HEK293 (cell line): ENCODE data around the gene COL24A1.

ENCODE experiments used
- CTCF ChIP-seq: fragments of 450-650 bp; formaldehyde crosslinking; IDR thresholded peaks from 2 replicates; pipeline ENCODE4 v1.5.1; 2016; ENCODE audit warnings: missing biosample characterization, missing genetic modification characterization
- GLI4 ChIP-seq: fragments of 450-650 bp; formaldehyde crosslinking; IDR thresholded peaks from 2 replicates; pipeline ENCODE4 v1.5.1; 2016; ENCODE audit warnings: missing biosample characterization, missing genetic modification characterization
- OSR2 ChIP-seq: fragments of 450-650 bp; formaldehyde crosslinking; IDR thresholded peaks from 2 replicates; pipeline ENCODE4 v1.5.1; 2016; ENCODE audit warnings: missing biosample characterization, missing genetic modification characterization
- ZFP37 ChIP-seq: fragments of 450-650 bp; formaldehyde crosslinking; IDR thresholded peaks from 2 replicates; pipeline ENCODE4 v1.5.1; 2016; ENCODE audit warnings: missing biosample characterization, missing genetic modification characterization
- ZNF214 ChIP-seq: fragments of 450-650 bp; formaldehyde crosslinking; IDR thresholded peaks from 2 replicates; pipeline ENCODE4 v1.5.1; 2017; ENCODE audit warnings: missing biosample characterization, mild to moderate bottlenecking, missing genetic modification characterization, borderline replicate concordance
- ZNF580 ChIP-seq: fragments of 450-650 bp; formaldehyde crosslinking; IDR thresholded peaks from 2 replicates; pipeline ENCODE4 v1.5.1; 2016; ENCODE audit warnings: missing biosample characterization, missing genetic modification characterization
- TF ChIP-seq, protein P1 (sequence below): fragments of 450-650 bp; formaldehyde crosslinking; IDR thresholded peaks from 2 replicates; pipeline ENCODE4 v1.5.1; 2016; ENCODE audit warnings: missing biosample characterization, missing genetic modification characterization
- TF ChIP-seq, protein P2 (sequence below): fragments of 450-650 bp; formaldehyde crosslinking; IDR thresholded peaks from 2 replicates; pipeline ENCODE4 v1.5.1; 2016; ENCODE audit warnings: missing biosample characterization, missing genetic modification characterization, low read depth

GRCh38 chr1:86156566-86157455 lies at the start of gene COL24A1:
- TF ChIP-seq GLI4 (tag by site-specific recombination) (peak; percentile 10; the same call in 1 of the 2 replicates), CTCF (tag by site-specific recombination) (no peak), OSR2 (tag by site-specific recombination) (peak; percentile 62), ZFP37 (tag by site-specific recombination) (0 out of 2 replicates have a peak, but pooled peaks have one; percentile 69), ZNF580 (tag by site-specific recombination) (no peak), ZNF214 (tag by site-specific recombination) (no peak)
- TF ChIP-seq, protein P1, sequence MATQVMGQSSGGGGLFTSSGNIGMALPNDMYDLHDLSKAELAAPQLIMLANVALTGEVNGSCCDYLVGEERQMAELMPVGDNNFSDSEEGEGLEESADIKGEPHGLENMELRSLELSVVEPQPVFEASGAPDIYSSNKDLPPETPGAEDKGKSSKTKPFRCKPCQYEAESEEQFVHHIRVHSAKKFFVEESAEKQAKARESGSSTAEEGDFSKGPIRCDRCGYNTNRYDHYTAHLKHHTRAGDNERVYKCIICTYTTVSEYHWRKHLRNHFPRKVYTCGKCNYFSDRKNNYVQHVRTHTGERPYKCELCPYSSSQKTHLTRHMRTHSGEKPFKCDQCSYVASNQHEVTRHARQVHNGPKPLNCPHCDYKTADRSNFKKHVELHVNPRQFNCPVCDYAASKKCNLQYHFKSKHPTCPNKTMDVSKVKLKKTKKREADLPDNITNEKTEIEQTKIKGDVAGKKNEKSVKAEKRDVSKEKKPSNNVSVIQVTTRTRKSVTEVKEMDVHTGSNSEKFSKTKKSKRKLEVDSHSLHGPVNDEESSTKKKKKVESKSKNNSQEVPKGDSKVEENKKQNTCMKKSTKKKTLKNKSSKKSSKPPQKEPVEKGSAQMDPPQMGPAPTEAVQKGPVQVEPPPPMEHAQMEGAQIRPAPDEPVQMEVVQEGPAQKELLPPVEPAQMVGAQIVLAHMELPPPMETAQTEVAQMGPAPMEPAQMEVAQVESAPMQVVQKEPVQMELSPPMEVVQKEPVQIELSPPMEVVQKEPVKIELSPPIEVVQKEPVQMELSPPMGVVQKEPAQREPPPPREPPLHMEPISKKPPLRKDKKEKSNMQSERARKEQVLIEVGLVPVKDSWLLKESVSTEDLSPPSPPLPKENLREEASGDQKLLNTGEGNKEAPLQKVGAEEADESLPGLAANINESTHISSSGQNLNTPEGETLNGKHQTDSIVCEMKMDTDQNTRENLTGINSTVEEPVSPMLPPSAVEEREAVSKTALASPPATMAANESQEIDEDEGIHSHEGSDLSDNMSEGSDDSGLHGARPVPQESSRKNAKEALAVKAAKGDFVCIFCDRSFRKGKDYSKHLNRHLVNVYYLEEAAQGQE (tag by site-specific recombination): no peak
- TF ChIP-seq, protein P2, sequence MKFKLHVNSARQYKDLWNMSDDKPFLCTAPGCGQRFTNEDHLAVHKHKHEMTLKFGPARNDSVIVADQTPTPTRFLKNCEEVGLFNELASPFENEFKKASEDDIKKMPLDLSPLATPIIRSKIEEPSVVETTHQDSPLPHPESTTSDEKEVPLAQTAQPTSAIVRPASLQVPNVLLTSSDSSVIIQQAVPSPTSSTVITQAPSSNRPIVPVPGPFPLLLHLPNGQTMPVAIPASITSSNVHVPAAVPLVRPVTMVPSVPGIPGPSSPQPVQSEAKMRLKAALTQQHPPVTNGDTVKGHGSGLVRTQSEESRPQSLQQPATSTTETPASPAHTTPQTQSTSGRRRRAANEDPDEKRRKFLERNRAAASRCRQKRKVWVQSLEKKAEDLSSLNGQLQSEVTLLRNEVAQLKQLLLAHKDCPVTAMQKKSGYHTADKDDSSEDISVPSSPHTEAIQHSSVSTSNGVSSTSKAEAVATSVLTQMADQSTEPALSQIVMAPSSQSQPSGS (tag by site-specific recombination): peak; percentile 92
